Panc1 (cell line): ENCODE measurements around the gene CENPP. TPM values are rescaled to one million over a fixed set of nuclear protein-coding genes. Genes with fewer than 3 reads are reported as not detected.

ENCODE experiments used
- ATAC-seq: fragments of 200-7000 bp; cut with Tn5 transposase; 2 replicates; pipeline ENCODE4 v1.9.1; 2020; ENCODE audit warnings: mild to moderate bottlenecking, moderate library complexity
- BruUV-seq: library from RNA; stranded (reverse); fragments of 400-500 nt; replicated peaks from 2 replicates; lab custom pipeline; 2021; lab: Mats Ljungman, UMichigan
- CTCF ChIA-PET: fragments of 300-600 bp; sonication (Branson Sonifier 250); formaldehyde crosslinking; loops from one replicate; lab custom pipeline; 2022; ENCODE audit warnings: antibody characterized with exemption; lab: Charles Lee
- POLR2A ChIA-PET: fragments of 300-600 bp; sonication (Branson Sonifier 250); formaldehyde crosslinking; loops from one replicate; lab custom pipeline; 2022; ENCODE audit warnings: antibody characterized with exemption; lab: Charles Lee
- DNase-seq: peaks from one replicate; pipeline ENCODE4 v3.0.0-alpha.2; 2010; ENCODE audit warnings: low read depth, low spot score
- H3K27ac ChIP-seq: 2 replicates; pipeline ENCODE4 v1.5.1; 2011; ENCODE audit warnings: mild to moderate bottlenecking, low read length, inconsistent platforms
- H3K27me3 ChIP-seq: fragments of 200-500 bp; sonication (Bioruptor generic); 2 replicates; pipeline ENCODE4 v1.6.0; 2014; ENCODE audit warnings: low read length, inconsistent platforms; ENCODE audit not compliant: control insufficient read depth, insufficient read depth
- H3K36me3 ChIP-seq: fragments of 200-500 bp; sonication (Bioruptor generic); 2 replicates; pipeline ENCODE4 v1.5.1; 2014; ENCODE audit warnings: inconsistent platforms, mild to moderate bottlenecking, low read length, moderate library complexity; ENCODE audit not compliant: control insufficient read depth, insufficient read depth
- H3K4me1 ChIP-seq: 2 replicates; pipeline ENCODE4 v1.5.1; 2011; ENCODE audit warnings: inconsistent platforms, mild to moderate bottlenecking, low read length, moderate library complexity; ENCODE audit not compliant: control insufficient read depth, insufficient read depth
- H3K4me3 ChIP-seq, 2 experiments: 2 replicates each; pipeline ENCODE4 v1.5.1; 2011 to 2012; ENCODE audit warnings: low read depth in 2 of 2, low read length in 2 of 2, mild to moderate bottlenecking in 2 of 2, inconsistent platforms in 1 of 2, moderate library complexity in 1 of 2
- H3K9me3 ChIP-seq: fragments of 200-500 bp; sonication (Bioruptor generic); 2 replicates; pipeline ENCODE4 v1.5.1; 2014; ENCODE audit warnings: low read depth, mild to moderate bottlenecking, inconsistent platforms, low read length, moderate library complexity; ENCODE audit not compliant: control insufficient read depth, insufficient read depth
- POLR2AphosphoS5 ChIP-seq: IDR thresholded peaks from 2 replicates; pipeline ENCODE4 v1.6.1; 2012; ENCODE audit warnings: mild to moderate bottlenecking, low read depth, low read length, moderate library complexity
- SIN3A ChIP-seq: IDR thresholded peaks from 2 replicates; pipeline ENCODE4 v1.6.1; 2012; ENCODE audit warnings: low read depth, mild to moderate bottlenecking, low read length, moderate library complexity, borderline replicate concordance; ENCODE audit not compliant: insufficient read depth
- TCF7L2 ChIP-seq: IDR thresholded peaks from 2 replicates; pipeline ENCODE4 v1.6.1; 2011; ENCODE audit warnings: mild to moderate bottlenecking, low read depth, low read length, inconsistent platforms
- in situ Hi-C: cut with HindIII; loops from 2 replicates; pipeline ENCODE4 v1.10.0; 2016; ENCODE audit warnings: low sequenced_read_pairs, low pct_unique_long_range_greater_than_20kb
- intact Hi-C: fragments of 100-400 bp; cut with micrococcal nuclease; formaldehyde crosslinking; loops from one replicate; pipeline ENCODE4 v1.10.0; 2022; ENCODE audit not compliant: unreplicated experiment
- total RNA-seq: library from RNA; stranded (reverse); gene quantifications from one replicate; pipeline ENCODE4 v1.2.1, GENCODE V29; 2021; ENCODE audit not compliant: unreplicated experiment
- TF ChIP-seq, protein P1 (sequence below), 2 experiments: IDR thresholded peaks; 2 replicates each; pipeline ENCODE4 v1.6.1; 2011 to 2012; ENCODE audit warnings: low read depth in 2 of 2, control low read depth in 1 of 2, low read length in 1 of 2, mild to moderate bottlenecking in 1 of 2, moderate library complexity in 1 of 2; ENCODE audit not compliant: insufficient read depth in 1 of 2
- TF ChIP-seq, protein P2 (sequence below): fragments of 450-650 bp; IDR thresholded peaks from 2 replicates; pipeline ENCODE4 v1.5.1; 2017; ENCODE audit warnings: mild to moderate bottlenecking

Gene CENPP
- total RNA-seq, 1 experiment from 2014 or later = 6.7 TPM

DNA sequence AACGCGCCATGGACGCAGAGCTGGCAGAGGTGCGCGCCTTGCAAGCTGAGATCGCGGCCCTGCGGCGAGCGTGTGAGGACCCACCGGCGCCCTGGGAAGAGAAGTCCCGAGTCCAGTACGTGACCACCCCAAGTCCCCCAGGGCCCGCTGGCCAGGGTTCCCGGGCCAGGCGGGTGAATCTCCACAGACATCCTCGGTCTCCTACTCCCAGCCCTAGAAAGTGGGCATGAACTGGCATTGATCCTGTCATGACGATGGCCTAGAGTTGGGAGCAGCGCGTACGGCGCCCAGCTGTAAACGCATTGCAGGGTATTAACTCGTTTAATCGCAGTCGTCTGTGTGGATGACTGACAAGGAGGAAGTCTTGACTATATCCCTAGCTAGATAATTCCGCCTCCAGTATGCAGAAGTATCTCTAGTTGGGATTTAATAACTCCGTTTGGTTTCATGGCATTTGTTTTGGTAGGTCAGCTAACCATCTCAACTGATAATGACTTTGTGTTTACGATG is 293 bp downstream of the CENPP start:
- ChIA-PET CTCF (no interaction called here), POLR2A (no interaction called here)
- Histone ChIP-seq H3K36me3 (peaks cover 10% of the 10 kb centered on the region), H3K9me3 (no peaks in the 10 kb centered on the region), H3K4me3 (peak overlapping the region; percentile 91 to 97), H3K4me1 (peaks cover 4% of the 10 kb centered on the region; the same call in 1 of the 2 replicates), H3K27ac (peak overlapping the region; percentile 99), H3K27me3 (no peaks in the 10 kb centered on the region)
- in situ Hi-C loops = no loop called here
- BruUV-seq = no TSS peak
- ATAC-seq = peak; percentile 23
- TF ChIP-seq, protein P1, sequence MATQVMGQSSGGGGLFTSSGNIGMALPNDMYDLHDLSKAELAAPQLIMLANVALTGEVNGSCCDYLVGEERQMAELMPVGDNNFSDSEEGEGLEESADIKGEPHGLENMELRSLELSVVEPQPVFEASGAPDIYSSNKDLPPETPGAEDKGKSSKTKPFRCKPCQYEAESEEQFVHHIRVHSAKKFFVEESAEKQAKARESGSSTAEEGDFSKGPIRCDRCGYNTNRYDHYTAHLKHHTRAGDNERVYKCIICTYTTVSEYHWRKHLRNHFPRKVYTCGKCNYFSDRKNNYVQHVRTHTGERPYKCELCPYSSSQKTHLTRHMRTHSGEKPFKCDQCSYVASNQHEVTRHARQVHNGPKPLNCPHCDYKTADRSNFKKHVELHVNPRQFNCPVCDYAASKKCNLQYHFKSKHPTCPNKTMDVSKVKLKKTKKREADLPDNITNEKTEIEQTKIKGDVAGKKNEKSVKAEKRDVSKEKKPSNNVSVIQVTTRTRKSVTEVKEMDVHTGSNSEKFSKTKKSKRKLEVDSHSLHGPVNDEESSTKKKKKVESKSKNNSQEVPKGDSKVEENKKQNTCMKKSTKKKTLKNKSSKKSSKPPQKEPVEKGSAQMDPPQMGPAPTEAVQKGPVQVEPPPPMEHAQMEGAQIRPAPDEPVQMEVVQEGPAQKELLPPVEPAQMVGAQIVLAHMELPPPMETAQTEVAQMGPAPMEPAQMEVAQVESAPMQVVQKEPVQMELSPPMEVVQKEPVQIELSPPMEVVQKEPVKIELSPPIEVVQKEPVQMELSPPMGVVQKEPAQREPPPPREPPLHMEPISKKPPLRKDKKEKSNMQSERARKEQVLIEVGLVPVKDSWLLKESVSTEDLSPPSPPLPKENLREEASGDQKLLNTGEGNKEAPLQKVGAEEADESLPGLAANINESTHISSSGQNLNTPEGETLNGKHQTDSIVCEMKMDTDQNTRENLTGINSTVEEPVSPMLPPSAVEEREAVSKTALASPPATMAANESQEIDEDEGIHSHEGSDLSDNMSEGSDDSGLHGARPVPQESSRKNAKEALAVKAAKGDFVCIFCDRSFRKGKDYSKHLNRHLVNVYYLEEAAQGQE (IDR thresholded peaks at IDR 0.05; ENCODE audit: insufficient read depth in 1 of 2, low read depth in 2 of 2, low read length in 1 of 2) = no peak
- TF ChIP-seq TCF7L2 (no peak), SIN3A (no peak), POLR2AphosphoS5 (no peak)
- TF ChIP-seq, protein P2, sequence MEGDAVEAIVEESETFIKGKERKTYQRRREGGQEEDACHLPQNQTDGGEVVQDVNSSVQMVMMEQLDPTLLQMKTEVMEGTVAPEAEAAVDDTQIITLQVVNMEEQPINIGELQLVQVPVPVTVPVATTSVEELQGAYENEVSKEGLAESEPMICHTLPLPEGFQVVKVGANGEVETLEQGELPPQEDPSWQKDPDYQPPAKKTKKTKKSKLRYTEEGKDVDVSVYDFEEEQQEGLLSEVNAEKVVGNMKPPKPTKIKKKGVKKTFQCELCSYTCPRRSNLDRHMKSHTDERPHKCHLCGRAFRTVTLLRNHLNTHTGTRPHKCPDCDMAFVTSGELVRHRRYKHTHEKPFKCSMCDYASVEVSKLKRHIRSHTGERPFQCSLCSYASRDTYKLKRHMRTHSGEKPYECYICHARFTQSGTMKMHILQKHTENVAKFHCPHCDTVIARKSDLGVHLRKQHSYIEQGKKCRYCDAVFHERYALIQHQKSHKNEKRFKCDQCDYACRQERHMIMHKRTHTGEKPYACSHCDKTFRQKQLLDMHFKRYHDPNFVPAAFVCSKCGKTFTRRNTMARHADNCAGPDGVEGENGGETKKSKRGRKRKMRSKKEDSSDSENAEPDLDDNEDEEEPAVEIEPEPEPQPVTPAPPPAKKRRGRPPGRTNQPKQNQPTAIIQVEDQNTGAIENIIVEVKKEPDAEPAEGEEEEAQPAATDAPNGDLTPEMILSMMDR = no peak
- intact Hi-C loops = loop anchor here (10.0 kb wide), 1 partner anchor 119 kb away; no protein-coding TSS in a partner anchor
- no peak for DNase-seq

DNA sequence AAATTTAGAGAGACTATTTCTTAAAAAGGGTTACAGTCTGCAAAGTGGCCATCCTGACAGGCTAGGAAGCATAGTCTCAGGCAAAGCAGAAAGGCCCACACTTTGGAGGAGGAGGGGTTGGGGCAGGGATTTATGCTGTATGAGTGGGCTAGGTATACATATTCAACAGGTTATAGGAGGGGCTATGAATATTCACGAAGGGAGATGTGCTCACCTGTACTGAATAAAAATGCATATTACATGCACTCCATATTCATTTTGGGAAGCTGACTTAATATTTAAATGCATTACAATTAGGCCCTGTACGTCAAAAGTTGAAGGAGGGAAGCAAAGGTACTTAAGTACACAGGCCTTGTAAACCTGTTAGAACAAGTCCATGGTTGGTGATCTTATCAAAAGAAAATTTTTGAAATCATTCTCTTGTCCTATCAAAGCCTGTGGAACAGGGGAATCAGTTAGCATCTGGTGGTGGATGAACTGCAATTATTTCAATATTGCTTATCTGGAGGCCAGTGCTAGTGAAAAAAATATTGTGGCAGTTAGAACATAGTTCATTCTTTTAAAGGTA is 1.6 kb downstream of the CENPP start:
- no peak overlapping the region for H3K4me3 ChIP-seq
- TF ChIP-seq TCF7L2 (no peak), SIN3A (no peak), POLR2AphosphoS5 (no peak)
- TF ChIP-seq, protein P2 = no peak
- TF ChIP-seq, protein P1 (IDR thresholded peaks at IDR 0.05; ENCODE audit: insufficient read depth in 1 of 2, low read depth in 2 of 2, low read length in 1 of 2) = no peak
- in situ Hi-C loops = no loop called here
- BruUV-seq = no TSS peak
- H3K36me3 ChIP-seq = peaks cover 4% of the 10 kb centered on the region; the same call in 1 of the 2 replicates
- no peak overlapping the region for H3K27ac ChIP-seq
- H3K27me3 ChIP-seq = no peaks in the 10 kb centered on the region
- H3K9me3 ChIP-seq = no peaks in the 10 kb centered on the region
- H3K4me1 ChIP-seq = peaks cover 4% of the 10 kb centered on the region; the same call in 1 of the 2 replicates
- DNase-seq = no peak
- intact Hi-C loops = loop anchor here (10.0 kb wide), 1 partner anchor 117 kb away; no protein-coding TSS in a partner anchor
- no peak for ATAC-seq
- CTCF ChIA-PET = no interaction called here
- POLR2A ChIA-PET = no interaction called here
